HG03135 (cell line): ENCODE data around the gene FCGBP.
"Not testable (repeated sequence)": the region's sequence is repeated elsewhere in the genome, so short reads cannot be mapped to it uniquely, and the experiment has no call there.

Experiments used
- ATAC-seq: cut with Tn5 transposase; IDR thresholded peaks from one replicate; pipeline ENCODE4 v1.9.1; 2021; ENCODE audit warnings: mild to moderate bottlenecking, moderate library complexity; ENCODE audit not compliant: unreplicated experiment

FCGBP gene

DNA sequence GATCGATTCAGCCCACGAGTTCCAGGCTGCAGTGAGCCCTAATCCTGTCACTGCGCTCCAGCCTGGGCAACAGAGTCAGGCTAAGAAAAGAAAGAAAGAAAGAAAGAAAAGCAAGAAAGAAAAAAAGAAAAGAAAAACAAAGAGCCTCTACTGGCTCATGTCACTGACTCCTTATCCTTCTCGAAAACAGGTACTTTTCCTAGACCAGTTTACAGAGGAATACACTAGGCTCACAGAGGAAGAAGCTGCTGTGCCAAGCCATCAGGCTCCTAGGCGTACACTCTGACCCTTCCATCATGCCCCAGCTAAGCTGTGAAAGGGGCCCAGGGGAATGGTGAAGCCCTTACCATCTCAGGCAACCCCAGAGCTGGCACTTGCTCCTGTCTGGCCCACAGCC is 41.9 kb downstream of the FCGBP start:
- ATAC-seq = not testable (repeated sequence)

DNA sequence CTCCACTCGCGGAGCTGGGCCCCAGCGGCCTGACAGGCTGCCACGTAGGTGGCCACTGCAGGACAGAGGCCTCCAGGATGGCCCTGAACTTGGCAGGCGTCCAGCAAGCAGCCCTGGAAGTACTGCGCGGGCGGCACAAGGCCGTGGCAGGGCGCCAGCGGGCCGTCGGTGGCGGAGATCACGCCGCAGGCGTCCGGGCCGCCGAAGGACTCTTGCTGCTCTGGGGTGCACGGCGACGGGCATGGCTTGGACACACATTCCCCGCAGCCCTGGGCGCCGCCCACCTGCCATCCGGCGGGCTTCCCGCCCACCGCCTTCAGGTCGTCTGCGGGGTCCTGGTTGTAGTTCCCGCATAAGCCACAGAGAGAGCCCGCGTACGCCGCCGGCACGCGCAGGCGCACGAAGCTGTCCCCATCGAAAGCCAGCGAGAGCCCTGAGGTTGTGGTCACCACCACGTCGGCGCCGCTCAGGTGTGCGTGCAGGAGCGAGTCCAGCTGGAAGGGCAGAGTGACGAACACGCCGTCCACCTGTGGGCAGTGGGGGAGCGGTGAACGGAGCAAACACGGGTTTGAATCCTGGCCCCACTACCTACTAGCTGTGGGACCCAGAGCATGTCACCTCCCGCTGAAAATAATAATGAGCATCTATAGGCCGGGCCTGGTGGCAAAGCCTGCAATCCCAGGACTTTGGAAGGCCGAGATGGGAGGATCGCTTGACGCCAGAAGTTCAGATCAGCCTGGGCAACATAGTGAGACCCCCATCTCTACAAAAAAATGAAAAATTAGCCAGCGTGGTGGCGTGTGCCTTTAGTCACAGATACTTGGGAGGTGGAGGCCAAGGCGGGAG is 42.6 kb downstream of the FCGBP start:
- ATAC-seq = not testable (repeated sequence)

DNA sequence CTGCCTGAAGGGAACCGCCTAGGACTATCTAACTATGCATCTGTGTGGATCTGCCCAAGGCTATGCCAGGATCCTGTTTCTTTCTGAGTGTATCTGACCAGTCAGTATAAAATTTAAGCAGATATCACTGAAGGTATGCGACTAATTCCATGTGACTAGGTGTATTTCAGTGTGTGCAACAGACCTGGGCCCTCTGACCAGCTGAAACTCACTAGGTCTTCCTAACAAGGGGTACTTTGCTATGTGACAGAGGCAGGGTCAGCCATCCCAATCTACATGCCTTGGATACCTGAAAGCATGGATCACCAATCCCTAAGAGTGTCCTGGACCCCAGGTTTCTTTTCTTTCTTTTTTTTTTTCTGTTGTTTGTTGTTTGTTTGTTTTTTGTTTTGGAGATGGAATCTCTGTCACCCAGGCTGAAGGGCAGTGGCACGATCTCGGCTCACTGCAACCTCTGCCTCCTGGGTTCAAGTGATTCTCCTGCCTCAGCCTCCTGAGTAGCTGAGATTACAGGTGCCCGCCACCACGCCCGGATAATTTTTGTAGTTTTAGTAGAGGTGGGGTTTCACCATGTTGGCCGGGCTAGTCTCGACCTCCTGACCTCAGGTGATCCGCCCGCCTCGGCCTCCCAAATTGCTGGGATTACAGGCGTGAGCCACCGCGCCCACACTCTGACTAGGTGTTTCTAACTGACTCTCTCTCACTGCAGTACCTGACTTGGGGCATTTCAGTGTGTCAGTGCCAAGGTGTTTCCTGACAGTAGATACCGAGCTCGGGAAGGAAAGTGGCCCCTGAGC is 43.5 kb downstream of the FCGBP start:
- ATAC-seq = no peak

DNA sequence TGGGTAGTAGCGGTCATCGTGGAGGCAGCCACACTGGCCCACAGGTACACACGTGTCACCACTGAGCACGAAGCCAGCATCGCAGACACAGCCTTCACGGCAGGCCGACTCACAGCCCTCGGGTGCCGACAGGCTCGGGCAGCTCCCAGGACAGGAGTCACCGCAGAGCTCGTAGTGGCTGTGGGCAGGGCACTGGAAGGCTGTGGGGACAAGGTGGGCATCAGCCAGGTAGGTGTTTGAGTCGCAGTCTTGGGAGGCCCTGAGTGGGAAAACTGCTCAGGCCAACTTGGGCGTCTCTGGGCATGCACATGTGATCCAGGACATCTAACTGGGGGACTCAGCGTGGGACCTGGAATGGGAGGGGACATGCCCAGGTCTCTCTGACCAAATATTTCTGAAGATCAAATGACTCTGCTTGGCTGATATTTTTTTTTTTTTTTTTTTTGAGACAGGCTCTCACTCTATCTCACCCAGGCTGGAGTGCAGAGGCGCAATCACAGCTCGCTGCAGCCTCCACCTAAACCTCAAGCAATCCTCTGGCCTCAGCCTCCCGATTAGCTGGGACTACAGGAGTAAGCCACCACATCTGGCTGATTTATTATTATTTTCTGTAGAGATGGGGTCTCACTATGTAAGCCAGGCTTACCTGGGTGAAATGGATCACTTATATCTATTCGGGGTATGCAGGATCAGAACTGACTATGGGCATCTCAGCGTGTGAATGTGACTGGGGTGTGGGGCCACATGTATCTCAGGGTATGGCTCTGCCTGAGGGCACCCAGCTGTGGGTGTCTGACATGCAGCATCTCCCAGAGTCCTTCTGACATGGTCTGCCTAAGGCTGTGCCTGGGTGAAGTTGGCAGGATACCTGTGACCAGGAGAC is 44.3 kb downstream of the FCGBP start:
- not testable (repeated sequence) for ATAC-seq

DNA sequence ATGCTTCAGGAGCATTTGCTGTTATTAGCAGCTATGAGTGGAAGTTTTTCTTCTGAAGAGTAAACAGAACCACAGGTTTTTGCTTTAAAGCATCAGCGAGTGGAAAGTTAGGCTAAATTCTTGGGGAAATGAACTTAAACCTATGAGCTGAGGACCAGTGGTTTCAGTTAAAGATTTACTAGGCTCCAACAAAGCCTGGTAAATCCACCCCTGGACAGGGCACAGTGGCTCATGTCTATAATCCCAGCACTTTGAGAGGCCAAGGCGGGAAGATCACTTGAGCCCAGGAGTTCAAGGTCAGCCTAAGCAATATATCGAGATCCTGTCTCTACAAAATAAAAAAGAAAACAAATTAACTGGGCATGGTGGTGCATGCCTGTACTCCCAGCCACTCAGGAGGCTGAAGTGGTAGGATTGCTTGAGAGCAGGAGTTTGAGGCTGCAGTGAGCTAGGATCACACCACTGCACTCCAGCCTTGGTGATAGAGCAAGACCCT is 46.9 kb downstream of the FCGBP start:
- ATAC-seq = not testable (repeated sequence)

DNA sequence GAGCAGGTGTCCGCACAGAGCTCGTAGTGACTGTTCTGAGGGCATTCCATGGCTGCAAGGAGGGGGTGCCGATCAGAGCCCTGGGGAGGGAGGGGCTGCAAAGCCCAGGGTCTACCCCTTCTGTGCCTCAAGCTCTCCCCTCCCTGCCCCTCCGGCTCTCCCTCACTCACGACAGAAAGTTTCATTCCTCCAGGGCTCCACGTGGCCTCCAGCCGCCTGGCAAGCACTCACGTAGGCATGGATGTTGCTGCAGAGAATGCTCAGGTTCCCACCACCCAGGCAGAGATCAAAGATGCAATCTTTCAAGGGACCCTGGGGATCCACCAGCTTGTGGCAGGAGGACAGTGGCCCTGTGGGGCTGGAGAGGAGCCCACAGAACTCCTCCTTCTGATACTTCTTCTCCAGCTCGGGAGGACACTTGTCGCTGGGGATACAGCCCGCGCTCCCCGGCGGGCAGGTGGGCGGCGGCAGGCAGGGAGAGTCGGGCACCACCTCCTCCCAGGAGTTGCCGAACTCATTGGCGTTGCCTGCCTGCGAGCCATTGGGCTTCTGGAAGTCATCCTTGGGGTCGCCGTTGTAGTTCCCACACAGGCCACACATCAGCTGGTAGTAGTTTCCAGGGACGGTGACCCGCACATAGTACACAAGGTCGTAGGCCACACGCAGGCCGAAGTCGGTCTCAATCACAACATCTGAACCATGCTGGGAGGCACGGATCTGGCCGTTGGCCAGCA is 48.4 kb downstream of the FCGBP start:
- not testable (repeated sequence) for ATAC-seq

DNA sequence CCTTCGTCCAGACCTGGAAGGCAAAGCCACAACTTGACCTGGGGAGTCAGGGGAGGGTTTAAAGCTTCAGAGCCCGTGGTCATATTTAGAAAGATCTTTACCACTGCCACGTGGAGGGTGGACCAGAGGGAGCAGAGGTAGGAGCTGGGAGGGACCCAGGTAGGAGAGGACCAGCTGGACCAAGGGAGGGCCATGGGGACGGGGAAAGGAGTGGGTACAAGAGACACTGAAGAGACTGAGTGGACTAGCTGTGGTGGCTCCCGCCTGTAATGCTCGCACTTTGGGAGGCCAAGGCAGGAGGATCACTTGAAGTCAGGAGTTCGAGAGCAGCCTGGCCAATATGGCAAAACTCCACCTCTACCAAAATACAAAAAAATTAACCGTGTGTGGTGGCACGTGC is 49.7 kb downstream of the FCGBP start:
- ATAC-seq = not testable (repeated sequence)
